Thyroid gland (tissue), 4 donors: ENCODE results near the gene SPTBN1. TPM values are rescaled to one million over a fixed set of nuclear protein-coding genes. Genes with fewer than 3 reads are reported as not detected.

Experiments
- DNase-seq, 2 donors: peaks; one replicate each; pipeline ENCODE4 v3.0.0-alpha.2; 2019
- H3K27ac ChIP-seq, 3 donors: fragments of 200-600 bp; sonication (generic); 1 replicate in 2 of 3; 2 replicates in 1 of 3; pipeline ENCODE4 v1.5.1; 2016 to 2019; ENCODE audit warnings: mild to moderate bottlenecking in 1 of 3, moderate library complexity in 1 of 3
- H3K27me3 ChIP-seq: fragments of 200-600 bp; sonication (generic); one replicate; pipeline ENCODE4 v1.5.1; 2019
- H3K36me3 ChIP-seq, 2 donors: fragments of 200-600 bp; sonication (generic); one replicate each; pipeline ENCODE4 v1.5.1; 2016 to 2019
- H3K4me1 ChIP-seq, 2 donors: fragments of 200-600 bp; sonication (generic); one replicate each; pipeline ENCODE4 v1.5.1; 2017 to 2019
- H3K4me3 ChIP-seq, 3 donors: fragments of 200-600 bp; sonication (generic); replicated peaks in 1 of 3; 1 replicate in 2 of 3; 2 replicates in 1 of 3; pipeline ENCODE4 v1.5.1; 2016; ENCODE audit warnings: mild to moderate bottlenecking in 1 of 3
- H3K9me3 ChIP-seq: fragments of 200-600 bp; sonication (generic); one replicate; pipeline ENCODE4 v1.5.1; 2017
- POLR2A ChIP-seq, 2 donors: fragments of 450-650 bp; IDR thresholded peaks; one replicate each; pipeline ENCODE4 v1.6.1; 2017; ENCODE audit warnings: antibody characterized with exemption in 2 of 2, mild to moderate bottlenecking in 2 of 2, moderate library complexity in 1 of 2
- WGBS, 2 donors: methylation state at CpG; one replicate each; pipeline ENCODE4 v1.1.5; 2017; 5-methylcytosine and 5-hydroxymethylcytosine counted together
- intact Hi-C: fragments of 100-400 bp; cut with DNase I; formaldehyde crosslinking; loops from one replicate; pipeline ENCODE4 v1.15.1; 2023
- total RNA-seq, 4 donors: library from RNA; depleted of rRNA; stranded (reverse); fragments of >200 nt; gene quantifications; one replicate each; pipeline ENCODE4 v1.2.3, GENCODE V29; 2016
- TF ChIP-seq, protein P1 (sequence below), 6 experiments: fragments of 200-600 bp in 3 of 6; fragments of 450-650 bp in 3 of 6; sonication (generic) in 3 of 6; IDR thresholded peaks; one replicate each; pipeline ENCODE4 v1.5.1; 2016 to 2019; ENCODE audit warnings: antibody characterized with exemption in 6 of 6, mild to moderate bottlenecking in 2 of 6, inconsistent platforms in 1 of 6, moderate library complexity in 1 of 6

SPTBN1 gene
- total RNA-seq, 4 donors from 2014 or later: 381 to 513 (median 419) TPM

DNA sequence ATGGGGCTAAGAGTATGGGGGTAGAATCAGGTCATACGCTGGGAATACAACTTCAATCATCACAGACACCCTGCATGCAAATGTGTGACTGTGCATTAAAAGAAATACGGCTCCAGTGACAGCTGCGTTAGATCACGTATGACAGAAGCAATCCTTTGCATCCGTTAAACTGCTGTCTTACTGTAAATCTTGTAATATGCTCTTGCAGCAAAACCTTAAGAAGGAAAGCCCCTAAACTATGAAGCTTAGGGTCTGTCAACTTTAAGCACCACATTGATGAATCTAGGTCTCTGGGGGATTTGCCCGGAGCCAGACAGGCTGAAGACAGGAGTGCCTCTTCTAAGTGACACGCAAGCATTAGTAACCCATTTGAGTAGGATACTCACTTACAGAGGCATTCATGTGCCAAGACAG, 182.7 kb downstream of the SPTBN1 start:
- no peak for DNase-seq
- Histone ChIP-seq H3K27ac (peak overlapping the region in 1 of 3 donors; percentile 32), H3K36me3 (peaks cover 18 to 26% of the 10 kb centered on the region in 2 donors), H3K9me3 (no peaks in the 10 kb centered on the region), H3K4me1 (peaks cover 22 to 36% of the 10 kb centered on the region in 2 donors), H3K27me3 (no peaks in the 10 kb centered on the region), H3K4me3 (no peak overlapping the region)
- intact Hi-C loops: no loop called here
- TF ChIP-seq, protein P1, sequence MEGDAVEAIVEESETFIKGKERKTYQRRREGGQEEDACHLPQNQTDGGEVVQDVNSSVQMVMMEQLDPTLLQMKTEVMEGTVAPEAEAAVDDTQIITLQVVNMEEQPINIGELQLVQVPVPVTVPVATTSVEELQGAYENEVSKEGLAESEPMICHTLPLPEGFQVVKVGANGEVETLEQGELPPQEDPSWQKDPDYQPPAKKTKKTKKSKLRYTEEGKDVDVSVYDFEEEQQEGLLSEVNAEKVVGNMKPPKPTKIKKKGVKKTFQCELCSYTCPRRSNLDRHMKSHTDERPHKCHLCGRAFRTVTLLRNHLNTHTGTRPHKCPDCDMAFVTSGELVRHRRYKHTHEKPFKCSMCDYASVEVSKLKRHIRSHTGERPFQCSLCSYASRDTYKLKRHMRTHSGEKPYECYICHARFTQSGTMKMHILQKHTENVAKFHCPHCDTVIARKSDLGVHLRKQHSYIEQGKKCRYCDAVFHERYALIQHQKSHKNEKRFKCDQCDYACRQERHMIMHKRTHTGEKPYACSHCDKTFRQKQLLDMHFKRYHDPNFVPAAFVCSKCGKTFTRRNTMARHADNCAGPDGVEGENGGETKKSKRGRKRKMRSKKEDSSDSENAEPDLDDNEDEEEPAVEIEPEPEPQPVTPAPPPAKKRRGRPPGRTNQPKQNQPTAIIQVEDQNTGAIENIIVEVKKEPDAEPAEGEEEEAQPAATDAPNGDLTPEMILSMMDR (IDR thresholded peaks at IDR 0.05): no peak
- WGBS, 2 donors: 85 to 91% methylated on average over 7 of the region's 7 CpGs

DNA sequence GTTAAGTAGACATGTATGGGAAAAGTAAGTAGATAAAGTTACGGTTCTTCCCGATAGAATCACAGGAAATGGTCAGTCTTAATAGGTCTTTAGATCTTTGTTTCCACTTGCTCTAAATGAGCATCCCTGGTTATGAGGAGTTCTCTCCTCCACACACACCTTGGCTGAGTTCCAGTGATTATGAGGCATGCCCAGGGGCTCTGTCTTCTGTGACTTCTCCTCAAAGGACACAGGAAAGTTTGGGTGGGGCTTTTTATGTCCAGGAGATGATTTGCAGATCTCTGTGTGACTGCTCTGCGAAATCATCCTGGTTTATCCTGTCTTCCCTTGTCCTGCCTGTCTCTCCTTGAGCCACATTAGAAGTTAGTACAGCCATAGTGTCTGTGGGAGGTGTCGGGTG, 183.5 kb downstream of the SPTBN1 start:
- DNase-seq: no peak
- intact Hi-C loops: no loop called here
- peak overlapping the region in 1 of 3 donors; percentile 32 for H3K27ac ChIP-seq
- 85 to 88% methylated on average over 4 of the region's 4 CpGs for WGBS, 2 donors
- TF ChIP-seq, protein P1 (IDR thresholded peaks at IDR 0.05): no peak
- TF ChIP-seq POLR2A (IDR thresholded peaks at IDR 0.05): no peak
- H3K27me3 ChIP-seq: no peaks in the 10 kb centered on the region
- H3K4me3 ChIP-seq: no peak overlapping the region
- peaks cover 22 to 28% of the 10 kb centered on the region in 2 donors for H3K4me1 ChIP-seq
- H3K9me3 ChIP-seq: no peaks in the 10 kb centered on the region
- H3K36me3 ChIP-seq: peaks cover 26 to 32% of the 10 kb centered on the region in 2 donors

DNA sequence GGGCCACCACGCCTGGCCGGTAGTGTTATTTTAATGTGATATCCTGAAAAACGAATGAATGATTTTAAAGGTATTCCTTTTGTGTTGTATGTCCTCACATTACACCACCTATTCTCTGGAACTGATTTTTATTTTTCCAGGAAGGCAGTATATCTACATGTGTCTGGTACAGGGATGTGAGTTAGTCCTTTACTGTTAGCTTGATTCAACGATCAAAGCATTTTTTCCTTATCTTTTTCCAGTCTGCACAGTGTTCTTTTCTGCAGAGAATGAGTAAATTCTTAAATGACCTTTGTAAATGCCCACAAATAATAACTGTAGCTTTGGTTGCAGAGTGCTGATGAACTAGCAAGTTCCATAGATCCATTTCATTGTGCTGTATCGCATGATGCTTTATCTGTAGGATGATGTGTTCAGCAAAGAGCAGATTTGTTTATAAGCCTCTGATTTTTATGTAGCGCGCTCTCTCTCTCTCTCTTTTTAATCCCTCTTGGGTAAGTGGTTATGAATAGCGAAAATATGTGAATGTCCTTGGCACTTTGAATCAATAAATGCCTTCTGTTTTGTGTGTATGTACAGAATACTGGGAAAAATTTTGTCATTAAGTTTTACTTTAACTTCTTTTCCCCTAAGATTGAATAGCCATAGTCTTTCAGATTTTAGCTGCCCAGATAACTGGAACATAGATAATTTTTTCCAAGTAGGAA, 184.9 kb downstream of the SPTBN1 start:
- Histone ChIP-seq H3K36me3 (peaks cover 40 to 44% of the 10 kb centered on the region in 2 donors), H3K27ac (peak overlapping the region in 1 of 3 donors; percentile 57), H3K4me3 (no peak overlapping the region), H3K4me1 (peaks cover 16% of the 10 kb centered on the region in 2 donors), H3K27me3 (no peaks in the 10 kb centered on the region), H3K9me3 (no peaks in the 10 kb centered on the region)
- WGBS, 2 donors: 80 to 81% methylated on average over 8 of the region's 8 CpGs
- intact Hi-C loops: no loop called here
- DNase-seq: no peak
- TF ChIP-seq, protein P1 (IDR thresholded peaks at IDR 0.05): no peak
- no peak for TF ChIP-seq POLR2A (IDR thresholded peaks at IDR 0.05)

DNA sequence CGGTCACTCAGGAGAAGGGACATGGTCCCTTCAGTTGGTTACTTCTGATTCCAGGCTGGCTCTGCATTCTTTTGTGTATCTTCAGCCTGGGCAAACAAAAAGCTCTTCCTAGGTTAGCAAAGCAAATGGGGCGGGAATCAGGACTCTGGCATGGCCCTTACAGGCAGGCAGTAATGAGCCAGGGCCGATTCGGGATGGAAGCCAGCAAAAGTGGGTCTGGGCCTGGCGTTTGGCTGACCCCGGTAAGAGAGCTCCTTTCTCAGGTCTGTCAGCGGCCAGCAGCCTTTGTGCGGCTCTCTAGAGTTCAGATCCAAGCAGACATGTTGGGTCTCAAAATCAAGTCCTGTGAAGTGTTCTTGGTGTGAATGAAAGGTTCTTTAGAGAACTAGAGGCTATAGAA, 185.9 kb downstream of the SPTBN1 start:
- H3K4me3 ChIP-seq: no peak overlapping the region
- peaks cover 6% of the 10 kb centered on the region in 2 donors for H3K4me1 ChIP-seq
- intact Hi-C loops: no loop called here
- peak overlapping the region in 2 of 3 donors; percentile 3 to 57 for H3K27ac ChIP-seq
- H3K36me3 ChIP-seq: peaks cover 50 to 54% of the 10 kb centered on the region in 2 donors
- TF ChIP-seq, protein P1 (IDR thresholded peaks at IDR 0.05): no peak
- TF ChIP-seq POLR2A (IDR thresholded peaks at IDR 0.05): no peak
- H3K9me3 ChIP-seq: no peaks in the 10 kb centered on the region
- no peak for DNase-seq
- H3K27me3 ChIP-seq: no peaks in the 10 kb centered on the region
- 76 to 87% methylated on average over 7 to 8 of the region's 8 CpGs for WGBS, 2 donors

DNA sequence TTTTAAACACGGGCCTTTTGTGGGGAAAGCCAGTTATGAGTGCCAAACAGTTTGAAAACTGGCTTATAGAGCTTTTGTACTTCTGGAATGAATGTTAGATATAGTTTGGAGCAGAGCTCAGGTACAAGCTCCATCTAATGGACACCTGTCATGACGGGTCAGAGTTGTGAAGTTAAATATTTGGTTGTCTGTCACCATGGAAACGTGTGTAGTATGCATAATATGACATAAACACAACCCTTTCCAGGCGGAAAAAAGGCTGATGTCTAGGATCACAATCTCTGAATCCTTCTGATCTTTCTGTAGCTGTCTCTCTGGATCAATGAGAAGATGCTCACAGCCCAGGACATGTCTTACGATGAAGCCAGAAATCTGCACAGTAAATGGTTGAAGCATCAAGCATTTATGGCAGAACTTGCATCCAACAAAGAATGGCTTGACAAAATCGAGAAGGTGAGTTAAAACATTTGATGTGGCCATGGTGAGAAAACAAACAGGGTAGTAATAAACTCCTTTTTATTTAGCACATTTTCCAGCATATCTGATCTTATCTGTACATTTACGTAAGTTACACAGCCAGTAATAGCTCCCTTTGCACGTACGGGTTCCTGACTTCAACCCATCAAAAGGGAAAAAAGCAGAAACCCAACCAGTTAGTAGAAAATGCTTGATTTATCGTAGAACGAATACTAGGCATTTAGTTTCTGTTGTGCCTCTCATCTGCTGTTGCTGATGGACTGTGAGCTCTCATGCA, 186.7 kb downstream of the SPTBN1 start:
- no peak for DNase-seq
- no peaks in the 10 kb centered on the region for H3K9me3 ChIP-seq
- no peak overlapping the region for H3K4me3 ChIP-seq
- peaks cover 58 to 61% of the 10 kb centered on the region in 2 donors for H3K36me3 ChIP-seq
- peaks cover 3 to 5% of the 10 kb centered on the region in 2 donors for H3K4me1 ChIP-seq
- H3K27me3 ChIP-seq: no peaks in the 10 kb centered on the region
- H3K27ac ChIP-seq: no peak overlapping the region
- no peak for TF ChIP-seq POLR2A (IDR thresholded peaks at IDR 0.05)
- TF ChIP-seq, protein P1 (IDR thresholded peaks at IDR 0.05): no peak
- 88 to 90% methylated on average over 11 of the region's 11 CpGs for WGBS, 2 donors
- intact Hi-C loops: no loop called here
